Body of pancreas (tissue), 4 donors: ENCODE data around the gene SOD1.

Source experiments
- CTCF ChIP-seq, 7 experiments: fragments of 450-650 bp in 4 of 7; fragments of 200-600 bp in 3 of 7; sonication (generic) in 3 of 7; IDR thresholded peaks; one replicate each; pipeline ENCODE4 v1.5.1; 2016 to 2019; ENCODE audit warnings: antibody characterized with exemption in 7 of 7
- POLR2A ChIP-seq, 3 donors: fragments of 450-650 bp; IDR thresholded peaks; one replicate each; pipeline ENCODE4 v1.6.1; 2016; ENCODE audit warnings: antibody characterized with exemption in 3 of 3, mild to moderate bottlenecking in 2 of 3

GRCh38 chr21:31716106-31716505 is 56.6 kb downstream of the SOD1 start:
- TF ChIP-seq CTCF (IDR thresholded peaks at IDR 0.05) (no peak), POLR2A (IDR thresholded peaks at IDR 0.05) (no peak)
